ENCODE data around the gene KIF3A. TPM values are rescaled to one million over a fixed set of nuclear protein-coding genes. Genes with fewer than 3 reads are reported as not detected.

The KIF3A gene
- total RNA-seq, 1 donor from 2014 or later, result 25.4 TPM

DNA sequence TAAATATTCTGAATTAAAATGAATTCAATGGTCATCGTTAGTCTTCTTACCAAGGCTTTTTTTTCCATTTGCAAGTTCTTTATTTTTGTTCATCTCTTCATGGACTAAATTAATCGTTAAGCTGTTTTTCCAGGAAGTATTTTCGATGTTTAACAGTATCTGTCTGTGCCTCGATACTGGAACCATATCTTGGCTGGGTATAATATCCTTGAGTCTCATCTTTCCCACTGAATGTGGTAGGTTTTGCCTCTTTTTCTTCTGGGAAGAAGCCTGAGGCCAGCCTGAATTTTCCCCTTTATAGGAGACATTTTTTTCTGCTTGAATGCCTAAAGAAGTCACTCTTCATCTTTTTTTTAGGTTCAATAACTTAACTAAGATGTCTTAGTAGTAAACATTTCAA, 43.7 kb upstream of the KIF3A start:
- Mint-ChIP-seq H3K9me3 (ENCODE audit: unreplicated experiment) (peaks cover 2% of the 10 kb centered on the region), H3K27ac (ENCODE audit: unreplicated experiment) (no peak overlapping the region), H3K36me3 (ENCODE audit: low read depth, unreplicated experiment) (no peaks in the 10 kb centered on the region), H3K4me1 (ENCODE audit: low read depth, unreplicated experiment) (peaks cover 34% of the 10 kb centered on the region), H3K4me3 (ENCODE audit: unreplicated experiment) (no peak overlapping the region), H3K27me3 (ENCODE audit: low read depth, unreplicated experiment) (no peaks in the 10 kb centered on the region)
- no peak overlapping the region for H3K4me3 ChIP-seq (ENCODE audit: insufficient read depth, low read depth, low read length)
- no peaks in the 10 kb centered on the region for H3K27me3 ChIP-seq (ENCODE audit: insufficient read depth, low read length)
- no peak overlapping the region for H3K27ac ChIP-seq (ENCODE audit: low read depth, low read length)
- no peaks in the 10 kb centered on the region for H3K9me3 ChIP-seq (ENCODE audit: insufficient read depth, low read depth, low read length)
- H3K36me3 ChIP-seq (ENCODE audit: insufficient read depth, low read length), result no peaks in the 10 kb centered on the region
- DNase-seq (ENCODE audit: low read depth) (no peak), FAIRE-seq (no peak)
- H3K4me2 ChIP-seq (ENCODE audit: low read length), result no peak overlapping the region
- peaks cover 19% of the 10 kb centered on the region for H3K4me1 ChIP-seq (ENCODE audit: insufficient read depth, low read length)
- no peak overlapping the region for H2AFZ ChIP-seq (ENCODE audit: low read depth, low read length)
- H3K79me2 ChIP-seq (ENCODE audit: insufficient read depth, low read length), result peaks cover 15% of the 10 kb centered on the region
- H3K9ac ChIP-seq (ENCODE audit: low read length), result no peak overlapping the region
- TF ChIP-seq EZH2 (IDR thresholded peaks at IDR 0.05; ENCODE audit: insufficient read depth, low read length), result no peak
- TF ChIP-seq, protein P1, sequence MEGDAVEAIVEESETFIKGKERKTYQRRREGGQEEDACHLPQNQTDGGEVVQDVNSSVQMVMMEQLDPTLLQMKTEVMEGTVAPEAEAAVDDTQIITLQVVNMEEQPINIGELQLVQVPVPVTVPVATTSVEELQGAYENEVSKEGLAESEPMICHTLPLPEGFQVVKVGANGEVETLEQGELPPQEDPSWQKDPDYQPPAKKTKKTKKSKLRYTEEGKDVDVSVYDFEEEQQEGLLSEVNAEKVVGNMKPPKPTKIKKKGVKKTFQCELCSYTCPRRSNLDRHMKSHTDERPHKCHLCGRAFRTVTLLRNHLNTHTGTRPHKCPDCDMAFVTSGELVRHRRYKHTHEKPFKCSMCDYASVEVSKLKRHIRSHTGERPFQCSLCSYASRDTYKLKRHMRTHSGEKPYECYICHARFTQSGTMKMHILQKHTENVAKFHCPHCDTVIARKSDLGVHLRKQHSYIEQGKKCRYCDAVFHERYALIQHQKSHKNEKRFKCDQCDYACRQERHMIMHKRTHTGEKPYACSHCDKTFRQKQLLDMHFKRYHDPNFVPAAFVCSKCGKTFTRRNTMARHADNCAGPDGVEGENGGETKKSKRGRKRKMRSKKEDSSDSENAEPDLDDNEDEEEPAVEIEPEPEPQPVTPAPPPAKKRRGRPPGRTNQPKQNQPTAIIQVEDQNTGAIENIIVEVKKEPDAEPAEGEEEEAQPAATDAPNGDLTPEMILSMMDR (IDR thresholded peaks at IDR 0.05; ENCODE audit: insufficient read depth, low read depth, low read length), result no peak
- H4K20me1 ChIP-seq (ENCODE audit: insufficient read depth, low read length), result peaks cover 2% of the 10 kb centered on the region

DNA sequence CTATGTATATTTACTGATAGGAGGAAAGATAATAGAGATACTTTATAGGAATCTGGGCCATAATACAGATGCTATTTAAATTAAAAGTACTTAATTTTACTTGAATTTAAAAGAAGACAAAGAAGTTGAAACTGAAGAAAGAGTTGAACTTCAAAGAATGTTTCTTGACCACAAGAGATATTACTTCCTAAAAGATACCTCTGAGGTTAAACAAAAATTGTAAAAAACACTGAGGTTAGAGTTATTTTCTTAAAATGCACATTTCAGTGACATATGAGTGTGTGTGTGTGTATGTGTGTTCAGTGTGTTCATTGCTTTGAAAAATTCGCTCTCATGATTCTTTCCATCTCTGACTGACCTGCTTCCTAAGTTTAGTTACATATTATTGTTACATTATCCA, 43.2 kb upstream of the KIF3A start:
- TF ChIP-seq EZH2 (IDR thresholded peaks at IDR 0.05; ENCODE audit: insufficient read depth, low read length), result no peak
- TF ChIP-seq, protein P1 (IDR thresholded peaks at IDR 0.05; ENCODE audit: insufficient read depth, low read depth, low read length), result no peak
- no peaks in the 10 kb centered on the region for H3K36me3 ChIP-seq (ENCODE audit: insufficient read depth, low read length)
- H3K9ac ChIP-seq (ENCODE audit: low read length), result no peak overlapping the region
- no peak overlapping the region for H3K4me3 ChIP-seq (ENCODE audit: insufficient read depth, low read depth, low read length)
- H4K20me1 ChIP-seq (ENCODE audit: insufficient read depth, low read length), result peaks cover 5% of the 10 kb centered on the region
- no peak overlapping the region for H2AFZ ChIP-seq (ENCODE audit: low read depth, low read length)
- DNase-seq (ENCODE audit: low read depth), result no peak
- no peak overlapping the region for H3K4me2 ChIP-seq (ENCODE audit: low read length)
- no peaks in the 10 kb centered on the region for H3K27me3 Mint-ChIP-seq (ENCODE audit: low read depth, unreplicated experiment)
- no peaks in the 10 kb centered on the region for H3K9me3 Mint-ChIP-seq (ENCODE audit: unreplicated experiment)
- no peak overlapping the region for H3K4me3 Mint-ChIP-seq (ENCODE audit: unreplicated experiment)
- H3K27ac Mint-ChIP-seq (ENCODE audit: unreplicated experiment), result no peak overlapping the region
- H3K9me3 ChIP-seq (ENCODE audit: insufficient read depth, low read depth, low read length), result no peaks in the 10 kb centered on the region
- no peaks in the 10 kb centered on the region for H3K27me3 ChIP-seq (ENCODE audit: insufficient read depth, low read length)
- FAIRE-seq, result no peak
- H3K4me1 ChIP-seq (ENCODE audit: insufficient read depth, low read length), result peaks cover 17% of the 10 kb centered on the region
- H3K79me2 ChIP-seq (ENCODE audit: insufficient read depth, low read length), result peaks cover 19% of the 10 kb centered on the region
- no peak overlapping the region for H3K27ac ChIP-seq (ENCODE audit: low read depth, low read length)
- H3K4me1 Mint-ChIP-seq (ENCODE audit: low read depth, unreplicated experiment), result peaks cover 33% of the 10 kb centered on the region
- H3K36me3 Mint-ChIP-seq (ENCODE audit: low read depth, unreplicated experiment), result no peaks in the 10 kb centered on the region

DNA sequence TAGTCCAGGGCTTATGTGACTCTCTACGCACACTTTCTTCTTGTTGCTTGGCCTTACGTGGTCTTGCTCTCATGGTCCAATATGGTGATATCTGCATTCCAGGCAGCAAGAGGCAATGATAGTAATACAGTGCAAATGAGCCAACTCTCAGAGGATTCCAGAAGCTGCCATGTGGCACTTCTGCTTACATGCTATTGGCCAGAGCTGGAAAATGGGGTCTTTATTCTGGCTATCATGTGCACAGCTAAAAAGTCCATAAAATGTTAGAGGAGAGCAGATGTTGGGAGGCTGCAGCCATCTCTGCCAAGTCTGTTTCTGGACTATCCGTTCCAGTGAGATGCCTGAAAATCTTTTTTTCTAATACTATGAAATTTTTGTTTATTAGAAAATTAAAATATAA, 42.6 kb upstream of the KIF3A start:
- H3K4me1 ChIP-seq (ENCODE audit: insufficient read depth, low read length), result peaks cover 11% of the 10 kb centered on the region
- no peaks in the 10 kb centered on the region for H3K9me3 ChIP-seq (ENCODE audit: insufficient read depth, low read depth, low read length)
- H3K79me2 ChIP-seq (ENCODE audit: insufficient read depth, low read length), result peaks cover 26% of the 10 kb centered on the region
- H3K4me1 Mint-ChIP-seq (ENCODE audit: low read depth, unreplicated experiment), result peaks cover 32% of the 10 kb centered on the region
- FAIRE-seq (no peak), DNase-seq (ENCODE audit: low read depth) (no peak)
- H4K20me1 ChIP-seq (ENCODE audit: insufficient read depth, low read length), result peaks cover 11% of the 10 kb centered on the region
- no peaks in the 10 kb centered on the region for H3K27me3 Mint-ChIP-seq (ENCODE audit: low read depth, unreplicated experiment)
- H2AFZ ChIP-seq (ENCODE audit: low read depth, low read length), result no peak overlapping the region
- H3K36me3 Mint-ChIP-seq (ENCODE audit: low read depth, unreplicated experiment), result no peaks in the 10 kb centered on the region
- no peaks in the 10 kb centered on the region for H3K9me3 Mint-ChIP-seq (ENCODE audit: unreplicated experiment)
- TF ChIP-seq EZH2 (IDR thresholded peaks at IDR 0.05; ENCODE audit: insufficient read depth, low read length), result no peak
- TF ChIP-seq, protein P1 (IDR thresholded peaks at IDR 0.05; ENCODE audit: insufficient read depth, low read depth, low read length), result no peak
- H3K27me3 ChIP-seq (ENCODE audit: insufficient read depth, low read length), result no peaks in the 10 kb centered on the region
- H3K4me2 ChIP-seq (ENCODE audit: low read length), result no peak overlapping the region
- H3K4me3 Mint-ChIP-seq (ENCODE audit: unreplicated experiment), result no peak overlapping the region
- H3K36me3 ChIP-seq (ENCODE audit: insufficient read depth, low read length), result no peaks in the 10 kb centered on the region
- no peak overlapping the region for H3K27ac Mint-ChIP-seq (ENCODE audit: unreplicated experiment)
- no peak overlapping the region for H3K4me3 ChIP-seq (ENCODE audit: insufficient read depth, low read depth, low read length)
- H3K27ac ChIP-seq (ENCODE audit: low read depth, low read length), result no peak overlapping the region
- no peak overlapping the region for H3K9ac ChIP-seq (ENCODE audit: low read length)

Data from astrocyte (in vitro differentiated cells and primary cell).